Loucy (cell line): ENCODE results near the gene NDRG2.

Source experiments
- CTCF ChIP-seq: fragments of 200-600 bp; sonication (generic); conservative IDR thresholded peaks from 2 replicates; pipeline ENCODE4 v1.5.1; 2014; ENCODE audit warnings: mild to moderate bottlenecking, antibody characterized with exemption, low read length
- EZH2phosphoT487 ChIP-seq: fragments of 200-600 bp; IDR thresholded peaks from 2 replicates; pipeline ENCODE4 v1.6.1; 2018; ENCODE audit warnings: antibody characterized with exemption, mild to moderate bottlenecking, moderate library complexity, borderline replicate concordance

GRCh38 chr14:21054768-21055145 lies 29.9 kb upstream of the NDRG2 start:
- TF ChIP-seq CTCF (no peak), EZH2phosphoT487 (no peak)
